Measurements from ENCODE around the gene B3GALT4.

B3GALT4 gene

DNA sequence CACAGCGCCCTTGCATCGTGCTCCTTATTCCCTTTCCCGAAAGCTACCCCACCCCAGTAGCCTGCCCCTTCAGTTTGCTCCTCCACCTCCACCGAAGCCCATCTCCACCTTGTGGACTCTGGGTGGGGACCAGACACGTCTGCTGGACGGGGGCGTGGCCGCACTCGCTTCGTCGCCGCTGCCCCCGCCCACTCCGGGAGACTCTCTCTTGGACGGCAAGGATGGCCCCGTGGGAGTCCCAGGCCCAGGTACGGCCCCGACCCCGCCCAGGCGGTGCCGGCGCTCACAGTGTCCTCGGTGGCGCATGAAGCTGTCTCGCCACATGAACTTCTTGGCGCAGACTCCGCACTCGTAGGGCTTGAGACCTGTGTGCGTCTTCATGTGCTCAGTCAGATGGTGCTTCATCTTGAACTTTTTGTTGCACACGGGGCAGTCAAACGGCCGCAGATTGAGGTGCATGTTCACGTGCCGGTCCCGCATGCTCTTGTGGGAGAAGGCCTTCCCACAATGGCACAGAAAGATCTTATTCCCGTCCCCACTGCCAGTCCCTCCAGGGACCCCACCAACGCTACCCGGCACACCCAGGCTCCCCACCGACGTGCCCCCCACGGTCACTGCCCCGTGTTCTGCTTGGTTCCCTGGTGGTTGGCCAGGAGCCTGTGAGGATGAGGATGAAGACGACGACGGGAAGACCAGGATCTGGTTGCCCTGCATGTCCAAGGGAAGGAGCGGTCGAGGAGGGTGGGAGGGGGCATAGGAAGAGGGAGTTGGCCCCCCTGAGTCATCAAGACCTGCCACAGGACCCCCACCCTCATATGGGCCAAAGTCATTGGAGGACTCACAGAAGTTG lies 38.2 kb downstream of the B3GALT4 start:
- TF ChIP-seq, protein P1, sequence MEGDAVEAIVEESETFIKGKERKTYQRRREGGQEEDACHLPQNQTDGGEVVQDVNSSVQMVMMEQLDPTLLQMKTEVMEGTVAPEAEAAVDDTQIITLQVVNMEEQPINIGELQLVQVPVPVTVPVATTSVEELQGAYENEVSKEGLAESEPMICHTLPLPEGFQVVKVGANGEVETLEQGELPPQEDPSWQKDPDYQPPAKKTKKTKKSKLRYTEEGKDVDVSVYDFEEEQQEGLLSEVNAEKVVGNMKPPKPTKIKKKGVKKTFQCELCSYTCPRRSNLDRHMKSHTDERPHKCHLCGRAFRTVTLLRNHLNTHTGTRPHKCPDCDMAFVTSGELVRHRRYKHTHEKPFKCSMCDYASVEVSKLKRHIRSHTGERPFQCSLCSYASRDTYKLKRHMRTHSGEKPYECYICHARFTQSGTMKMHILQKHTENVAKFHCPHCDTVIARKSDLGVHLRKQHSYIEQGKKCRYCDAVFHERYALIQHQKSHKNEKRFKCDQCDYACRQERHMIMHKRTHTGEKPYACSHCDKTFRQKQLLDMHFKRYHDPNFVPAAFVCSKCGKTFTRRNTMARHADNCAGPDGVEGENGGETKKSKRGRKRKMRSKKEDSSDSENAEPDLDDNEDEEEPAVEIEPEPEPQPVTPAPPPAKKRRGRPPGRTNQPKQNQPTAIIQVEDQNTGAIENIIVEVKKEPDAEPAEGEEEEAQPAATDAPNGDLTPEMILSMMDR (IDR thresholded peaks at IDR 0.05; ENCODE audit: poor library complexity, severe bottlenecking) = no peak
- Histone ChIP-seq H3K27me3 (ENCODE audit: insufficient read depth, poor library complexity, severe bottlenecking) (no peaks in the 10 kb centered on the region), H3K36me3 (ENCODE audit: low read depth) (peaks cover 40% of the 10 kb centered on the region), H3K4me3 (ENCODE audit: severe bottlenecking) (peak overlapping the region; percentile 69), H3K4me1 (ENCODE audit: insufficient read depth, poor library complexity, severe bottlenecking) (peaks cover 13% of the 10 kb centered on the region), H3K9me3 (ENCODE audit: severe bottlenecking) (no peaks in the 10 kb centered on the region), H3K27ac (ENCODE audit: poor library complexity, severe bottlenecking) (peak overlapping the region; percentile 87)
- DNase-seq (ENCODE audit: low spot score) (no peak), ATAC-seq (ENCODE audit: low read depth) (no peak)

DNA sequence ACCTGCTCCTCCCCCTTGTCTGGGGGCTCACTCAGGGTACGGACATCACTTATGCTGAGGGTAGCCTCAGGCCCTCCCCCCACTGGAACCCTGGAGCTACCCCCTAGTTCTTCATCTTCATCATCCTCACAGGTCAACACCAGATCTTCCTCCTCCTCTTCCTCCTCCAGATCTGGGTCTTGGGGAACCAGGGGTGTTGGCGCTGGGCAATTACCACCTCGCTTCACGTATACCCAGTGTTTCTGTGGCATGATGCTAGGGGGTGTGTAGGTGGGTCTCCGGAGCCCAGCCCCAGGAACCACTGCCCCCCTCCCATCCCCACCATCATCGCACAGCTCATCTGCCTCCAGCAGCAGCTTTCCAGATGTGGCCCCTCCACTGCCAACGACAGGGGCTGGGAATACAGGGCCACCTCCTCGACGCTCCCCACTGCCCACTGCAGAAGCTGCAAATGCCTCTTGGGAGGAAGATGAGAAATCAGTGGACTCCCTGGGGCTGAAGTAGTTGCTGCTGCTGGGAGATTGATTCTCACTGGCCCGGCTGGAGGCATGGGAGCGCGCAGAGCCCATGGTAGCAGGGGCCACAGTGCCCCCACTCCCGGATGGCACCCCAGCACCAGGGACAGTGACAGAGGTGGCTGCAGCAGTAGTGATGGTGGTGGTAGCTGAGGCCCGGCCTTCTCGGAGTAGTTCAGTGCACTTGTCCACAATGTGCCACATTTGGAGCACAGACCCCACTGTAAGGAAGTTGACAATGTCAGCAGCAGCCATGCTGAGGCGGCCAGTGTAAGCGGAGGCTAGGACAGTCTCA lies 39.1 kb downstream of the B3GALT4 start:
- H3K36me3 ChIP-seq (ENCODE audit: low read depth) = peaks cover 43% of the 10 kb centered on the region
- TF ChIP-seq, protein P1 (IDR thresholded peaks at IDR 0.05; ENCODE audit: poor library complexity, severe bottlenecking) = no peak
- H3K9me3 ChIP-seq (ENCODE audit: severe bottlenecking) = no peaks in the 10 kb centered on the region
- H3K27ac ChIP-seq (ENCODE audit: poor library complexity, severe bottlenecking) = no peak overlapping the region
- H3K27me3 ChIP-seq (ENCODE audit: insufficient read depth, poor library complexity, severe bottlenecking) = no peaks in the 10 kb centered on the region
- no peak overlapping the region for H3K4me3 ChIP-seq (ENCODE audit: severe bottlenecking)
- DNase-seq (ENCODE audit: low spot score) (no peak), ATAC-seq (ENCODE audit: low read depth) (no peak)
- H3K4me1 ChIP-seq (ENCODE audit: insufficient read depth, poor library complexity, severe bottlenecking) = peaks cover 21% of the 10 kb centered on the region

DNA sequence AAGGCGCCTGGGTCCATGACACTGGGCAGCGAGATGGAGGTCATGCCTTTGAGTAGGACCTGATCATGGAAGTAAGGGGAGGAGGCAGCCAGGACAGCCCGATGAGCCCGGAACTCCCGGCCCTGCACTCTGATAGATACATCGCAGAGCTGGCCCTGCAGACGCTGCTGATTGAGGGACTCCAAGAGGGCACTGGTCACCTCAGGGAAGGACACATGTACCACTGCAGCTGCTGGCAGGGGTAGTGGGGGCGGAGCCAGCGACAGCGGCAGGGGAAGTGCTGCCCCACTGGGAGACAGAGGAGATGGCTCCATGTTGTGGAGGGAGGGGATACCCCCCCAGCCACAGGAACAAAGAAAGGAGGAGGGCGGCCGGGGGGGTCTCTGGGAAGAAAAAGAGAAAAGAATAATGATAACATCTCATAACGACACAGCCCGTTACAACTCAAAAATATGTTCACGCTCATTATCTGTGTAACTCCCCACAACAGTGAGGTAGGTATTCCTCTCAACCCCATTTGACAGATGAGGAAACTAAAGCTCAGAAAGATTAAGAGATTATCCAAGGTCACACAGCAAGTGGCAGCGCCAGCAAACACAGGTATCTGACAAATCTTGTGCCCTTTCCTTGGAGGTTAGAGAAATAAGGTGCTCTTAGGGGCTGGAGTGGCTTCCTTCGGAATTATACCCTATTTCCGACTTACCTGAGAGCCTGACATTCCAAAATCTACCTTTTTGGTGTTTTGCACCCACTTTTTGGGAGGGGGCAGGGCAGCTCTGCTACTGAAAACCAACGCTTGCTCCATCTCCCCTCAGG lies 39.9 kb downstream of the B3GALT4 start:
- Histone ChIP-seq H3K27me3 (ENCODE audit: insufficient read depth, poor library complexity, severe bottlenecking) (no peaks in the 10 kb centered on the region), H3K36me3 (ENCODE audit: low read depth) (peaks cover 39% of the 10 kb centered on the region), H3K4me3 (ENCODE audit: severe bottlenecking) (peak overlapping the region; percentile 11), H3K9me3 (ENCODE audit: severe bottlenecking) (no peaks in the 10 kb centered on the region), H3K27ac (ENCODE audit: poor library complexity, severe bottlenecking) (peak overlapping the region; percentile 82), H3K4me1 (ENCODE audit: insufficient read depth, poor library complexity, severe bottlenecking) (peaks cover 29% of the 10 kb centered on the region)
- TF ChIP-seq, protein P1 (IDR thresholded peaks at IDR 0.05; ENCODE audit: poor library complexity, severe bottlenecking) = no peak
- ATAC-seq (ENCODE audit: low read depth) (no peak), DNase-seq (ENCODE audit: low spot score) (no peak)

DNA sequence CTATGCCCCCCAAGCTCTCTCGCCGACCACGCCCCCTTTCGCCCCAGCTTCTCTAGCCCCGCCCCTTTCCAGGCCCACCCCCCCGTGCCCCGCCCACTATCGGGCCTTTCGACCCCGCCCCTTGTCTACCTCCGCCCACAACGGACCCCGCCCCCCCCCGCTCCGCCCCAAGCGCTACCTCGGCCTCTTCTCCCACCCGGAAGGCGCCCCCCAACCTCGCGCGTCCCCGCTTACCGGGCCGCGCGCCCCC lies 40.4 kb downstream of the B3GALT4 start:
- Histone ChIP-seq H3K4me1 (ENCODE audit: insufficient read depth, poor library complexity, severe bottlenecking) (peaks cover 31% of the 10 kb centered on the region), H3K27ac (ENCODE audit: poor library complexity, severe bottlenecking) (peak overlapping the region; percentile 82)

More for the DNA sequence above, 40.4 kb downstream of the B3GALT4 start:
- ATAC-seq (ENCODE audit: low read depth) (no peak), DNase-seq (ENCODE audit: low spot score) (no peak)
- no peaks in the 10 kb centered on the region for H3K27me3 ChIP-seq (ENCODE audit: insufficient read depth, poor library complexity, severe bottlenecking)
- H3K36me3 ChIP-seq (ENCODE audit: low read depth) = peaks cover 34% of the 10 kb centered on the region
- H3K9me3 ChIP-seq (ENCODE audit: severe bottlenecking) = no peaks in the 10 kb centered on the region
- TF ChIP-seq, protein P1 (IDR thresholded peaks at IDR 0.05; ENCODE audit: poor library complexity, severe bottlenecking) = no peak
- H3K4me3 ChIP-seq (ENCODE audit: severe bottlenecking) = peak overlapping the region; percentile 11

Measured in RWPE2 (cell line).